HG03097 (cell line): Measurements from ENCODE around the gene HERC6.
"Not testable (repeated sequence)": the region's sequence is repeated elsewhere in the genome, so short reads cannot be mapped to it uniquely, and the experiment has no call there.

Experiments used
- ATAC-seq: cut with Tn5 transposase; IDR thresholded peaks from one replicate; pipeline ENCODE4 v1.9.1; 2021; ENCODE audit not compliant: unreplicated experiment, low FRiP score

Gene HERC6

GRCh38 chr4:88382621-88383020 lies 4.0 kb downstream of the HERC6 start:
- peak; percentile 35 for ATAC-seq

DNA sequence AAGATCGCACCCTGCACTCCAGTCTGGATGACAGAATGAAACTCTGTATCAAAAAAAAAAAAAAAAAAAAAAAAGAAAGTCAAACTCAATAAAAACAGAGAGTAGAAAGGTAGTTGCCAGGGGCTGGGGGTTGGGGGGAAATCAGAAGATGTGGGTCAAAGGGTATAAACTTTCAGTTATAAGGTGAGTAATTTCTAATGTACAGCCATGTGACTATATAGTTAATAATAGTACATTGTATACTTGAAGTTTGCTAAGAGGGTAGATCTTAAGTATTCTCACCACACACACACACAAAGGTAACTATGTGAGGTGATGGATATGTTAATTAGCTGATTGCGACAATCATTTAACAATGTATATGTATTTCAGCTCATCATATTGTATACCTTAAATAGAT lies 11.5 kb downstream of the HERC6 start:
- no peak for ATAC-seq

DNA sequence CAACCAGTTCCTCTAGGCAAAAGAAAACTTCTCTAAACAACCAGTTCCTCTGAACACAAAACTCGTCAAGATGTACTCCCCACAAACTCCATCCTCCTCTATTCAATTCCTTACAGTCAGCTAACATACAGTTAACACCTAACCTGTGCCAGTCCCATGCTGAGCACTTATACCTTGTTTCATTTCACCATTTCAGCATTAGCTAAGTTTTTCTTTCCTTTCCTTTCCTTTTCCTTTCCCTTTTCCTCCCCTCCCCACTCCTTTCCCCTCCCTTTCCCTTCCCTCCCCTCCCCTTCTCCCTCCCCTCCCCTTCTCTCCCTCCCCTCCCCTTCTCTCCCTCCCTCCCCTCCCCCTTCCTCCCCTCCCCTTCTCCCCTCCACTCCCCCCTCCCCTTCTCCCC lies 13.1 kb downstream of the HERC6 start:
- ATAC-seq = no peak

DNA sequence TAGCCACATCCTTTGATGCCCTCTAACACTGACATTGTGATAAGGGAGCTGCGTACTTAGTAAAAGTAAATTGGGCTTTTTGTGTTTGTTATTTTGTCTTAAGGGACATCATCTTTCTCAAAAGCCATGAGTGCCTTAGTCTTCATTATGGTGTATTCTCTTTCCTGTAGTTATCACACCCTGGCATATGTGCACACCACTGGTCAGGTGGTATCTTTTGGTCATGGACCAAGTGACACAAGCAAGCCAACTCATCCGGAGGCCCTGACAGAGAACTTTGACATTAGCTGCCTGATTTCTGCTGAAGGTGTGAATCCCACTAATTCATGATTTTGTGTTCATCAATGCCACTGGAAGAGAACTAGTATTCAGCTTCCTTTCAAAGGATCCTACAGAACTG lies 18.0 kb downstream of the HERC6 start:
- ATAC-seq = no peak

DNA sequence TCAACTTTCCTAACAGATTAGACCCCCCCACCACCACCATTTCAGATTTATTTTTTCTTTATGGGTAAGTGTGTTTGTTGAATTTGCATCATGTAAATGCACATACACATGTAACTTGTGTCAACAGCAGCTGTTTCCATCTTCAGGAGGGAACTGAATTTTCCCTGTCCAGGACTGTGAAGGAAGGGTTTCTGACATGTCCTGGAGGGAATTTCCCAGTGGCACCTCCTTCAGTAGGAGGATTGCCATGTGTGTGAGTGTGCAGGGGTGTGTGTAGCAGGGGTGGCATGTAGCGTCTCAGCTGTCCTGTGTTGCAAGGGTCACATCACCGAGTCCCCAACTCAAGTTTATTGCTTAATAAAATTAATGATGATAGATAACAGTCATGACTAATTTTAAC lies 19.7 kb downstream of the HERC6 start:
- ATAC-seq = no peak

GRCh38 chr4:88409206-88409605 lies 30.6 kb downstream of the HERC6 start:
- no peak for ATAC-seq

DNA sequence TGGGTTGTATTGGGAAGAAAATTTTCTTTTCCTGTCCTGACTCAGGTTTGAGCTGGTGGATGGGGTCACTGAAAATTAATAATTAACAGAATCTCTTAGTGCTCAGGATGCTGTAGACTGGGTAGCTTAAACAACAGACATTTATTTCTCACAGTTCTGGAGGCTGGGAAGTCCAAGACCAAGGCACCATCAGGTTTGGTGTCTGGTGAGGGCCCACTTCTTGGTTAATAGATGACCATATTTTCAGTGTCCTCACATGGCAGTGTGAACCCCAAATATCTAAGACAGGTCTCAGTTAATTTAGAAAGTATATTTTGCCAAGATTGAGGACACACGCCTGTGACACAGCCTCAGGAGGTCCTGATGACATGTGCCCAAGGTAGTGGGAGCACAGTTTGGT lies 31.1 kb downstream of the HERC6 start:
- no peak for ATAC-seq

DNA sequence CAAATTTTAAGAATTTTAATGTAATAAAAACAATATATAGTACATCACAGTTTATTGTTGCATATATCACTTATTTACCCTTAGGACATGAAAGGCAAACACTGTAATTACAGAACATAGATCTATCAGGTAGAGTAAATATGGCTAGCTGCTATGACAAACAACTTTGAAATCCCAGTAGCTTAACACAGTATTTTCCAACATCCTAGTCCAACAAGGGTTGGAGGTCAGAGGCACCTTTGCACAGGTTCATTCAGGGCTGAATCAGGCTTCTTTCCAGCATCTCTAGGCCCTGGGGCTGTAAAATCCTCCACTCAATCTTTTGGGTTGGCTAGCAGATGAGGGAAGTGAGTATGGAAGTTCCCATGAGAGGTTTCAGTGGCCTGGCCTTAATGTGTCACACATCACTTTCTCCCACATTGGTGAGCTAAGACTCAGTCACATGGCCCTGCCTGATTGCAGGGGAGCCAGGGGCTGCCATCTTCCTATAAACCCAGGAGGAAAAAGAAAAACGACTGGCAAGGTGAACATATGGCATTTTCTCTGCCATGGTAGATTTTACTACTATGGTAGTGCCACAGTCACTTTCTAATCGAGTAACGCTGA lies 32.9 kb downstream of the HERC6 start:
- ATAC-seq = no peak

DNA sequence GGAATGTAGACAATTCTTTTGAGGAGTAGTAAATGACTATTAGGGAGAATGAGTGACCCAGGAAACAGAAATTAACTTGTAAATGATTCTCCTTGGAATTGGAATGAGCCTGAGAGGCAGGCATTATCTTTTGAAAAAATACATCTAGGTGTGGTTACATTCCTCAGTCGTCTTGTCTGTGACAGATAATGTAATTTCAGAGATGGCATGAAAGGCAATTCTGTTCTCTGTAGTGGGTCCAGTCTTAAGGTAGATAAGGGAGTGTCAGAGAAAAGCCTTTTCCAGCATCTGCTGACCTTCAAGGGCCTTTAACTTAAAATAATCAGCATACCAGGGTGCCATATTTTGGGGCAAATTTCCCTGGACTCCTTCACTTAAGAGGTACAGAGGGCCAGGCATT lies 35.1 kb downstream of the HERC6 start:
- no peak for ATAC-seq

GRCh38 chr4:88414755-88415154 lies 36.1 kb downstream of the HERC6 start:
- ATAC-seq = no peak

- no peak for ATAC-seq
These were observed 37.3 kb downstream of the HERC6 start for GRCh38 chr4:88415982-88416381.

- no peak for ATAC-seq
These were observed 39.8 kb downstream of the HERC6 start for GRCh38 chr4:88418411-88418810.

DNA sequence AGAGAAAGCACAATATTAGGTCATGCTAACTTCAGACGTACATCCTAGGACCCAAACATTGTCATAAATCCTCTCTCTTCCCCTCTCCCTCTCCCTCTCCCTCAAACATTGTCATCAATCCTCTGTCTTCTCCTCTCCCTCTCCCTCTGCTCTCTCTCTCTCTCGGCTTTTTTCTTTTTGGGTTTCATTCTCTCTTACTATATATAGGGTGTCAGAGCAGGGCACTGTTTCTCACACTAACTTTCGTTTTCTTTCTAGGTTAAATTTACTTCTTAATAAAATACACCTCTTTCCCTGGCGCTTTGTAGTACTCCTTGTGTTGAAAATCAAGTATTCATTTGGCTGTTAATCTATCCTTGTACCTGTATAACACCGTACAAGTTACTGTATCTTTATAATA lies 41.2 kb downstream of the HERC6 start:
- no peak for ATAC-seq

- ATAC-seq = no peak
These were observed 42.2 kb downstream of the HERC6 start for GRCh38 chr4:88420844-88421243.

DNA sequence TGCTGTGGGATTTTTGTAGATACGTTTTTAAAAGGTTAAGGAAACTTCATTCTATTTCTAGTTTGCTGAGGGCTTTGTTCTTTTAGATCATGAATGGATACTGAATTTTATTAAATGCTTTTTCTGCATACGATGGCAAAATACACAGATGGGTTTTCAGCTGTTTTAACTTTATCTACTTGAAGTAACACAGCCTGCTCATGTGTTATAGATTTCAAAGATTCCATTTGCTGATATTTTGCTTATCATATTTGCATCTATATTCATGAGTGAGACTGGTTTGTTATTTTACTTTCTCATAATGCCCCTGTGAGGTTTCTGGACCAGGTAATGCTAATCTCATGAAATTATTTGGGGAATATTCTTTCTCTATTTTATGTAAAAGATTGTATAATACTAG lies 43.8 kb downstream of the HERC6 start:
- ATAC-seq = no peak

- ATAC-seq = no peak
These were observed 50.7 kb downstream of the HERC6 start for GRCh38 chr4:88429401-88429800.

DNA sequence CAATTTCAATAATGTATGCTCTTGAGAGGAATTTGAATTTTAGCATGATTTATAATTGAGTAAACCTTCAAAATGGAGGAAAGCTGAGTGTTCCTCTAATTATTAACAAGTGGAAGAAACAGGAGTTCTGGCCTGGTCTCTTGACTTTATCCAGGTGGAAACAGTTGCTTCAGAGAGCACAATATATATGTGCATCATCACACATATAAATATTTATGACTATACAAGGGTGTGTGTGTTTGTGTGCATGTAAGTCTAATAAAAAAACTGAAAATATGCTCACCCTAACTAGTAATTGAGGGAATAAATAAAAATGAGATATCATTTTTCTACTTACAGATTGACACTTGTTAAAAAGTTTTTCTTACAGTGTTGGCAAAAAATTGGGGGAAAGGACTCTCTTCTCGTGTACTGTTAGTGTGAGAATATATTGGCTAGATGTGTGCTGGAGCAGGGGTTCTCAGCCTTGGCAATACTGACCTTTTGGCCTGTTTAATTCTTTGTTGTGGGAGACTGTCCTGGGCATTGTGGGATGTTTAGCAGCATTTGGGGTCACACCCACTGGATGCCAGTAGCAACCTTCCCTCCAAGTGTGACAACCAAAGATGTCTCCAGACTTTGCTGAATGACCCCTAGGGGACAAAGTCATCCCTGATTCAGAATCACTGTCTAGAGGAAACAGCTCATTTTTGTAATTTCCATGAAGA lies 57.5 kb downstream of the HERC6 start:
- ATAC-seq = no peak

DNA sequence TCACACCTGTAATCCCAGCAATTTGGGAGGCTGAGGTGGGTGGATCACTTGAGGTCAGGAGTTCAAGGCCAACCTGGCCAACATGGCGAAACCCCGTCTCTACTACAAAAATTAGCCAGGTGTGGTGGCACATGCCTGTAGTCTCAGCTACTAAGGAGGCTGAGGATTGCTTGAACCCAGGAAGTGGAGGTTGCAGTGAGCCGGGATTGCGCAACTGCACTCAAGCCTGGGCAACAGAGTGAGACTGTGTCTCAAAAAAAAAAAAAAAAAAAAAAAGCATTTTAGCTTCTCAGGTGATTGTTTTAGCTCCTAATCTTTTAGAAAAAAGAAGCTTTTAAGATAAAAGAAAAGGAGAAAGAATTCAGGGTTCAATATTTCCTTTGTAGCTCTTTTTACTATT lies 59.2 kb downstream of the HERC6 start:
- ATAC-seq = not testable (repeated sequence)

- no peak for ATAC-seq
These were observed 60.6 kb downstream of the HERC6 start for GRCh38 chr4:88439161-88439760.

- ATAC-seq = no peak
These were observed 61.5 kb downstream of the HERC6 start for GRCh38 chr4:88440146-88440545.

GRCh38 chr4:88441696-88442095 lies 63.0 kb downstream of the HERC6 start:
- no peak for ATAC-seq

DNA sequence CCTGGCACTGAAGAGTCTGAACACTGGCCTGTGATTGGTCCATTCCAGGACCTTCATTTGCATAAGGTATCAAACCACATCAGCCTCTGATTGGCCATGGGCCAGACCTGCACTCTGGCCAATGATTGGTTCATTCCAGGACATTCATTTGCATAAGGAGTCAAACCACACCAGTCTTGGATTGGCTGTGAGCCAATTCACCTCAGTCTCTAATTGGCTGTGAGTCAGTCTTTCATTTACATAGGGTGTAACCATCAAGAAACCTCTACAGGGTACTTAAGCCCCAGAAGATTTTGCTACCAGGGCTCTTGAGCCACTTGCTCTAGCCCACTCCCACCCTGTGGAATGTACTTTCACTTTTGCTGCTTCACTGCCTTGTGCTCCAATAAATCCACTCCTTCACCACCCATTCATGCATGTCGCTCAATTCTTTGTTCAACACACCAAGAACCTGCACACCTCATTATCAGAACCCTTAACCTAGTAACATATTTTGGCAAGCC lies 64.1 kb downstream of the HERC6 start:
- no peak for ATAC-seq
